Astrocyte of the cerebellum (primary cell): Measurements from ENCODE around the gene GAS2.

Source experiments
- DNase-seq: peaks from one replicate; pipeline ENCODE4 v3.0.0-alpha.2; 2011; ENCODE audit warnings: low read depth
- H3K4me3 ChIP-seq: 2 replicates; pipeline ENCODE4 v1.5.1; 2011; ENCODE audit warnings: mild to moderate bottlenecking, low read depth, low read length, moderate library complexity
- in situ Hi-C: cut with HindIII; loops from 2 replicates; pipeline ENCODE4 v1.10.0; 2017; ENCODE audit warnings: low sequenced_read_pairs
- TF ChIP-seq, protein P1 (sequence below): IDR thresholded peaks from 2 replicates; pipeline ENCODE4 v1.5.1; 2012; ENCODE audit warnings: low read length, low read depth, moderate library complexity, mild to moderate bottlenecking; ENCODE audit errors: missing control alignments

Gene GAS2

DNA sequence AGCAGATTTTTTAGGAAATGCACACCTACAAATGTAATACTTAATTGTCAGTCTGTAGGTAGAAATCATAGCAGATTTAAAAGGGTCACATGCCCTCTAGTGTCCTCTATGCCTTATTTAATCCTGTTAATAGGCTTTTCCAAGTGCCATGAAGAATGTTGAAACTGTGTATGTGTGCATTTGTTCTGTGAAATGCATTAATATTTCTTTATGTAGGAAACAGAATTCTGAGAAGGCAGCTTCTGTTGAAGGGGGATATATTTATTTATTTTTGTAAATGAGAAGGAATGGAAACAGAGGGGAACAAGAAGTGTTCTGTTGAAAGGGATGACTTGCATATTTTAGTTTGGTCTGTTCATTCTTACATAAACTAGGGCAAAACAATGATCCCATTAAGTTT, 112.2 kb downstream of the GAS2 start:
- in situ Hi-C loops = loop anchor here (5.0 kb wide), 1 partner anchor 86 kb away; no protein-coding TSS in a partner anchor
- no peak overlapping the region for H3K4me3 ChIP-seq
- no peak for DNase-seq
- TF ChIP-seq, protein P1, sequence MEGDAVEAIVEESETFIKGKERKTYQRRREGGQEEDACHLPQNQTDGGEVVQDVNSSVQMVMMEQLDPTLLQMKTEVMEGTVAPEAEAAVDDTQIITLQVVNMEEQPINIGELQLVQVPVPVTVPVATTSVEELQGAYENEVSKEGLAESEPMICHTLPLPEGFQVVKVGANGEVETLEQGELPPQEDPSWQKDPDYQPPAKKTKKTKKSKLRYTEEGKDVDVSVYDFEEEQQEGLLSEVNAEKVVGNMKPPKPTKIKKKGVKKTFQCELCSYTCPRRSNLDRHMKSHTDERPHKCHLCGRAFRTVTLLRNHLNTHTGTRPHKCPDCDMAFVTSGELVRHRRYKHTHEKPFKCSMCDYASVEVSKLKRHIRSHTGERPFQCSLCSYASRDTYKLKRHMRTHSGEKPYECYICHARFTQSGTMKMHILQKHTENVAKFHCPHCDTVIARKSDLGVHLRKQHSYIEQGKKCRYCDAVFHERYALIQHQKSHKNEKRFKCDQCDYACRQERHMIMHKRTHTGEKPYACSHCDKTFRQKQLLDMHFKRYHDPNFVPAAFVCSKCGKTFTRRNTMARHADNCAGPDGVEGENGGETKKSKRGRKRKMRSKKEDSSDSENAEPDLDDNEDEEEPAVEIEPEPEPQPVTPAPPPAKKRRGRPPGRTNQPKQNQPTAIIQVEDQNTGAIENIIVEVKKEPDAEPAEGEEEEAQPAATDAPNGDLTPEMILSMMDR = no peak

- TF ChIP-seq, protein P1 = no peak
- no peak for DNase-seq
- in situ Hi-C loops = loop anchor here (5.0 kb wide), 1 partner anchor 88 kb away; no protein-coding TSS in a partner anchor
- H3K4me3 ChIP-seq = no peak overlapping the region
Measured at GRCh38 chr11:22779850-22780249, 113.4 kb downstream of the GAS2 start.

DNA sequence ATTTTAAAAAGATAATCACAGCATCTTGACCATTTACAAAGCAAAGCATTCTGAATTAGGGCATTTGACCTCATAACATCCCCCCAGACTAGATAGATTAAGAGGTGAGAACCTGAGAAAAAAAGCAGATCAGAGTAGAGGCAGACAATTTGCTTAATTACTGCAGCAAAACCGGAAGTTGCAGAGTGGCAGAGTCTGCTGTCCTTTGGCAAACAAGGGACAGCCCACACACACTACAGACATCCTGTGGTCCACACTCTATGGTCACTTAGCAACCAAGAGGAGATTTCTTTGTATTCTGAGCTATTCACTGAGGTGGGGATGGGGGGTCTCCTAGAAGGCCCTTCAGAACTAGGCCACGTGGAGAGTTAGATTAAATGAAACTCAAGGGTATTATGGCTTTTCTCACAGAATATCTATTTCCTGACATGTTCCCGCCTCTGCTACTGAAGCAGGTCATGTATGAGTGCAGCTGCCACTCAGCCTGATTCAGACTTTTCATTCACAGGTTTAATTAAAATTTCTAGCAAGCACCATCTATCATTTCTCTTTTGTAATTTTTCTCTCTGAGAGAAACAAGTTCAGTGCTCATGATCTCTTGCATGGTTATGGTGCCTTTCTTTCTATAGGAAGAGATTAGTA, 114.7 kb downstream of the GAS2 start:
- TF ChIP-seq, protein P1 = no peak
- DNase-seq = no peak
- H3K4me3 ChIP-seq = no peak overlapping the region
- in situ Hi-C loops = no loop called here

- TF ChIP-seq, protein P1 = no peak
- no peak overlapping the region for H3K4me3 ChIP-seq
- in situ Hi-C loops = no loop called here
- DNase-seq = no peak
Measured at GRCh38 chr11:22785251-22785650, 118.8 kb downstream of the GAS2 start.

DNA sequence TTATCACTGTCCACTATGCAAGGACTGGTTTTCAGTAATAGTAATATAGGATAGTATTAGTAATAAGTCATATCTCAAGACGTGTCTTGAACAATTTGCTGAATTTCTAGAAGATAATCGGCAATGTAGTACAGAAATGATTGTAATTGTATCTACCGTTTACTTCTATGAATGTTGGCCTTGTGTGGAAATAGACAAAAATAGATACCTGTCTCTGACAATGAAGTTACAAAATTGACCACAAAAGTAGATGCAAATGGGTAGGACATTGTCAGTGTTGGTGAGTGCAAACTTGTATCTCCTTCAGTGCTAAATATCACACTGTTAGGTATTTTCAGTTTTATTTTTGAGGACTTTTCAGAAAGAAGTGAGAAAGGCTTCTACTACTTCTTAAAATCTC, 120.1 kb downstream of the GAS2 start:
- no peak for DNase-seq
- TF ChIP-seq, protein P1 = no peak
- no peak overlapping the region for H3K4me3 ChIP-seq
- in situ Hi-C loops = no loop called here

DNA sequence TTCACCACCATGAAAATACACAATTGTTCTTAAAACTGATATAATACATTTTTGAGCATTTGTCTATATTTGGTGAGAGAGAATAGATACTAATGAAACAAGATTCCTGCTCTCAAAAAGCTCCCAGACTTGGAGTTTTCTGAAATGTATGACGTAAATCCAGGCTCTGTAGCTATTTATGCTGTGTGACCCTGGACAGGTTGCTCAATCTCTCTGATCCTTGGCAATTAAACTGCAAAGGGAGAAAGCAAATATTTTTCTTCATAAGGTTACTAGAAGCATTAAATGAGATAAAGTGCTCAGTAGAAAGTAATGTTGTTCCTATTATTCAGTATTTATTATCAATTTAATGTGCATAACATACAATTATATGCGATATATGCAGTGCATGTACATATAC, 120.6 kb downstream of the GAS2 start:
- no peak overlapping the region for H3K4me3 ChIP-seq
- in situ Hi-C loops = no loop called here
- DNase-seq = no peak
- TF ChIP-seq, protein P1 = no peak
